HG03175 (cell line): ENCODE data around the gene HIGD1B.

ENCODE experiments used
- ATAC-seq: cut with Tn5 transposase; IDR thresholded peaks from one replicate; pipeline ENCODE4 v1.9.1; 2021; ENCODE audit warnings: mild to moderate bottlenecking, moderate library complexity; ENCODE audit not compliant: unreplicated experiment

The HIGD1B gene

GRCh38 chr17:44832805-44833204, 14.9 kb upstream of the HIGD1B start:
- ATAC-seq: no peak

- ATAC-seq: no peak
Measured at GRCh38 chr17:44837196-44837595, 10.5 kb upstream of the HIGD1B start.

GRCh38 chr17:44840274-44840673, 7.4 kb upstream of the HIGD1B start:
- ATAC-seq: no peak

- no peak for ATAC-seq
Measured at GRCh38 chr17:44840936-44841335, 6.7 kb upstream of the HIGD1B start.

GRCh38 chr17:44842748-44843147, 4.9 kb upstream of the HIGD1B start:
- no peak for ATAC-seq

- ATAC-seq: no peak
Measured at GRCh38 chr17:44844390-44844830, 3.3 kb upstream of the HIGD1B start.

GRCh38 chr17:44846206-44846605, 1.5 kb upstream of the HIGD1B start:
- no peak for ATAC-seq

GRCh38 chr17:44848257-44848795, 643 bp downstream of the HIGD1B start:
- no peak for ATAC-seq

- ATAC-seq: no peak
Measured at GRCh38 chr17:44848961-44849489, 1.3 kb downstream of the HIGD1B start.

- no peak for ATAC-seq
Measured at GRCh38 chr17:44850025-44850424, 2.3 kb downstream of the HIGD1B start.

- no peak for ATAC-seq
Measured at GRCh38 chr17:44850612-44851011, 2.9 kb downstream of the HIGD1B start.

- no peak for ATAC-seq
Measured at GRCh38 chr17:44854192-44854591, 6.5 kb downstream of the HIGD1B start.

- ATAC-seq: no peak
Measured at GRCh38 chr17:44859701-44860100, 12.0 kb downstream of the HIGD1B start.

- ATAC-seq: no peak
Measured at GRCh38 chr17:44862278-44862914, 14.7 kb downstream of the HIGD1B start.

- no peak for ATAC-seq
Measured at GRCh38 chr17:44863061-44863918, 15.6 kb downstream of the HIGD1B start.

GRCh38 chr17:44864831-44865230, 17.1 kb downstream of the HIGD1B start:
- no peak for ATAC-seq

- no peak for ATAC-seq
Measured at GRCh38 chr17:44865231-44865660, 17.6 kb downstream of the HIGD1B start.

- ATAC-seq: no peak
Measured at GRCh38 chr17:44865931-44866330, 18.2 kb downstream of the HIGD1B start.

GRCh38 chr17:44867841-44868240, 20.2 kb downstream of the HIGD1B start:
- no peak for ATAC-seq

GRCh38 chr17:44871556-44871955, 23.9 kb downstream of the HIGD1B start:
- ATAC-seq: no peak

- ATAC-seq: no peak
Measured at GRCh38 chr17:44872131-44872768, 24.6 kb downstream of the HIGD1B start.
